BE2C (cell line): ENCODE measurements around the gene CLCNKA. TPM values are rescaled to one million over a fixed set of nuclear protein-coding genes. Genes with fewer than 3 reads are reported as not detected.
"Not testable (repeated sequence)": the region's sequence is repeated elsewhere in the genome, so short reads cannot be mapped to it uniquely, and the experiment has no call there.

Experiments
- DNase-seq: peaks from one replicate; pipeline ENCODE4 v3.0.0-alpha.2; 2020
- H3K27me3 ChIP-seq: fragments of 250-450 bp; sonication (Bioruptor Pico); 2 replicates; pipeline ENCODE4 v1.5.1; 2020; ENCODE audit warnings: mild to moderate bottlenecking
- H3K36me3 ChIP-seq: fragments of 250-450 bp; sonication (Bioruptor Pico); 2 replicates; pipeline ENCODE4 v1.5.1; 2020; ENCODE audit warnings: mild to moderate bottlenecking
- H3K4me1 ChIP-seq: fragments of 250-450 bp; sonication (Bioruptor Pico); 2 replicates; pipeline ENCODE4 v1.5.1; 2020
- H3K4me3 ChIP-seq: 2 replicates; pipeline ENCODE4 v1.5.1; 2011; ENCODE audit warnings: low read depth, low read length
- H3K9me3 ChIP-seq: fragments of 250-450 bp; sonication (Bioruptor Pico); 2 replicates; pipeline ENCODE4 v1.5.1; 2020
- CTCF ChIP-seq: IDR thresholded peaks from 2 replicates; pipeline ENCODE4 v1.5.1; 2012; ENCODE audit warnings: mild to moderate bottlenecking, low read depth, low read length
- polyA plus RNA-seq: library from polyadenylated mRNA; unstranded; fragments of >200 nt; gene quantifications from one replicate; pipeline ENCODE4 v1.2.1, GENCODE V29; 2012; ENCODE audit warnings: low read depth, missing spikeins; ENCODE audit not compliant: insufficient read length, insufficient read depth

The CLCNKA gene
- 0.52 TPM for polyA plus RNA-seq

DNA sequence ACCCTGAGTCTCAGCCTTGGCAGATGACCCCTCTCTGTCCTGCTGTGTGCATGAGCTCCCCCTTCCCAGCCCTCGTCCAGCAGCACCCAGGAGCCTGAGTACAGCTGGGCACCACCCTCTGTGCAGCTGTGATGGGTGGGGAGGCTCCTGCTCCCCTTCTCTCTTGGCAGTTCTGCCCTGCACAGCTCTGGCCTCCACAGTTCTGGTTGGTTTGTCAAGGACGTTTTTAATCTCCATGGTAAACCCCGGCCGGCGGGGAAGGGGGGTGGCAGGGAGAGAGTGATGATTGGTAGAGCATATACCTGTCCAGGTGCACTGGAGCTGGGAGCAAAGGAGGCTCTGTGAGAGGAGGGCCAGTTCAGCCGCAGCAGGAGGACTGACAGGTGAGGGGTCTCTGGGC, at the start of gene CLCNKA:
Gene CLCNKA, plus strand, starts transcription at position 356 of the 400 bp plus-strand sequence. CDS start 584 bp downstream, outside the sequence.
- H3K4me3 ChIP-seq, result no peak within 1 kb of the TSS
- no peak for TF ChIP-seq CTCF
- no peaks in the 10 kb centered on the region for H3K9me3 ChIP-seq
- no peaks in the 10 kb centered on the region for H3K27me3 ChIP-seq
- no peaks in the 10 kb centered on the region for H3K36me3 ChIP-seq
- peaks cover 22% of the 10 kb centered on the region for H3K4me1 ChIP-seq
- DNase-seq, result no peak

- TF ChIP-seq CTCF, result no peak
- Histone ChIP-seq H3K36me3 (no peaks in the 10 kb centered on the region), H3K4me3 (no peak overlapping the region), H3K4me1 (no peaks in the 10 kb centered on the region), H3K9me3 (no peaks in the 10 kb centered on the region), H3K27me3 (no peaks in the 10 kb centered on the region)
- no peak for DNase-seq
Observed at GRCh38 chr1:15972409-15972808, 49.4 kb upstream of the CLCNKA start.

GRCh38 chr1:15973772-15974171, 48.1 kb upstream of the CLCNKA start:
- no peak for TF ChIP-seq CTCF
- Histone ChIP-seq H3K27me3 (no peaks in the 10 kb centered on the region), H3K4me3 (no peak overlapping the region), H3K4me1 (no peaks in the 10 kb centered on the region), H3K9me3 (no peaks in the 10 kb centered on the region), H3K36me3 (no peaks in the 10 kb centered on the region)
- DNase-seq, result no peak

DNA sequence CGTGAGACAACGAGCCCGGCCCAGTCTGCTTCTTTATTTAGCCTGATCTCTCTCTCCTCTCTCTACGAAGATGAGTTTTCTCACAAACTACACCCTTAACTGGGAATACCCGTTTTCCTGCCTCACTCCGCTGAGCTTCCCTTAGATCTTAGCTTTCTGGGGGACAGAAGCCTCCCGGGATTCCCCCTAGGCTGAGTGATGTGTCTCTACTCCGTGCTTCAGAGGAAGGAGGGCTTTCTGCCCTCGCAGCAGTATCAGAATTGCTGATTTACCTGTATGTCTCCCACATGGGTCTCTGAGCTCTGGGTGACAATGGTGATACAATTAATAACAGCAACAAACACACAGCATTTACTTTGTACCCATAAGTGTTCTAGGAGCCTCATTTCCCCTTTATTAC, 47.0 kb upstream of the CLCNKA start:
- DNase-seq, result no peak
- no peaks in the 10 kb centered on the region for H3K27me3 ChIP-seq
- peak overlapping the region; percentile 67 for H3K4me3 ChIP-seq
- TF ChIP-seq CTCF, result no peak
- H3K36me3 ChIP-seq, result no peaks in the 10 kb centered on the region
- no peaks in the 10 kb centered on the region for H3K4me1 ChIP-seq
- no peaks in the 10 kb centered on the region for H3K9me3 ChIP-seq

- peak; percentile 65 for DNase-seq
- Histone ChIP-seq H3K36me3 (no peaks in the 10 kb centered on the region), H3K27me3 (no peaks in the 10 kb centered on the region), H3K4me3 (peak overlapping the region; percentile 67), H3K9me3 (no peaks in the 10 kb centered on the region), H3K4me1 (no peaks in the 10 kb centered on the region)
- no peak for TF ChIP-seq CTCF
Observed at GRCh38 chr1:15975358-15975804, 46.5 kb upstream of the CLCNKA start.

DNA sequence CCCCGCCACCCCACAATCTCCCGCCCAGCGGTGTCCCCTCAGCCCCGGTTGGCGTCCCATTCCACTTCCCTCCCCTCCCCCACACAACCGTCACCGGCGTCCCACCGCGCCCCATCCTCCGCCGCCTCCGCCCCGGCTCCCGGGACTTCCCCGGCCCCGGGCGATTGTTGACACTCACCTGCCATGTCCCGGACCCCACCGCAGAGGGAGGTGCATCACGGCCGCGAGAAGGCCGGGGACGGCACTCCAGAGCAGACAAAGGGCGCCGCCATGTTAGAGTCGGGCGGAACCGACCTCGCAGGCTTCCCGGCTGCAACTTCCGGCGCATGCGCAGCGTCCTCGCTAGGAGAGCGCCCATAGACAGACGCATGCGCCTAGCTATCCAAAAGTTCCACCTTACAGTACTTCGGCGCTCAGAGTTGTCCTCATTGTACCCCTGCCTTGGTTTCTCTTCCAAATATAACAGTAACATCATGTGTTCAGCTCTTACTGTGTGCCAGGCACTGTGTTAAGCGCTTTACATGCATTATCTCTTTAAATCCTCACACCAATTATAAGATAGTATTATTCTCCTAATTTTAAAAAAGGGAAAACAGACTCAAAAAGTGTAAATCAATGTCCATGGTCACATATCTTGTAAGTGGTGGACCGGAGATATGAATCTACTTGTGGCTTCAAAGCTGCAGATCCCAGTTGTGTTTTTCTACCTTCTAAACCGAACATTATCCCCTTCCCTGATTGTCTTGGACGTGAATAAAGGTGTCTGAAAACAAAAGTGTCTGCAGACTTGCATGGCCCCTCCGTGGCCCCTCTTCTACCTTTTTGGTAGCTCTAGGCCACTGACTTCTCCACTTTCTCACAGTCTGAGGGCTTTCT, 45.8 kb upstream of the CLCNKA start, which contains the start of gene ZBTB17:
Gene ZBTB17, minus strand, starts transcription at position 297 of the 876 bp plus-strand sequence. CDS start 27,606 bp downstream, outside the sequence.
- Histone ChIP-seq H3K4me3 (peak within 1 kb of the TSS; percentile 67), H3K27me3 (no peaks in the 10 kb centered on the region), H3K9me3 (no peaks in the 10 kb centered on the region), H3K4me1 (no peaks in the 10 kb centered on the region), H3K36me3 (no peaks in the 10 kb centered on the region)
- DNase-seq, result peak; percentile 90
- no peak for TF ChIP-seq CTCF

DNA sequence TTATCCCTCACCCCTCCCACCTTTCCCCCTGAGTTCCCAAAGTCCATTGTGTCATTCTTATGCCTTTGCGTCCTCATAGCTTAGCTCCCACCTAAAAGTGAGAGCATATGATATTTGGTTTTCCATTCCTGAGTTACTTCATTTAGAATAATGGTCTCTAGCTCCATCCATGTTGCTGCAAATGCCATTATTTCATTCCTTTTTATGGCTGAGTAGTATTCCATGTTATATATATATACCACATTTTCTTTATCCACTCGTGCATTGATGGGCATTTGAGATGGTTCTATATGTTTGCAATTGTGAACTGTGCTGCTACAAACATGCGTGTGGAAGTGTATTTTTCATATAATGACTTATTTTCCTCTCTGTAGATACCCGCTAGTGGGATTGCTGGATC, 43.9 kb upstream of the CLCNKA start:
- not testable (repeated sequence) for H3K9me3 ChIP-seq, DNase-seq, H3K4me3 ChIP-seq, H3K27me3 ChIP-seq, H3K36me3 ChIP-seq, H3K4me1 ChIP-seq
